ENCODE measurements around the gene VWA8.

VWA8 gene

DNA sequence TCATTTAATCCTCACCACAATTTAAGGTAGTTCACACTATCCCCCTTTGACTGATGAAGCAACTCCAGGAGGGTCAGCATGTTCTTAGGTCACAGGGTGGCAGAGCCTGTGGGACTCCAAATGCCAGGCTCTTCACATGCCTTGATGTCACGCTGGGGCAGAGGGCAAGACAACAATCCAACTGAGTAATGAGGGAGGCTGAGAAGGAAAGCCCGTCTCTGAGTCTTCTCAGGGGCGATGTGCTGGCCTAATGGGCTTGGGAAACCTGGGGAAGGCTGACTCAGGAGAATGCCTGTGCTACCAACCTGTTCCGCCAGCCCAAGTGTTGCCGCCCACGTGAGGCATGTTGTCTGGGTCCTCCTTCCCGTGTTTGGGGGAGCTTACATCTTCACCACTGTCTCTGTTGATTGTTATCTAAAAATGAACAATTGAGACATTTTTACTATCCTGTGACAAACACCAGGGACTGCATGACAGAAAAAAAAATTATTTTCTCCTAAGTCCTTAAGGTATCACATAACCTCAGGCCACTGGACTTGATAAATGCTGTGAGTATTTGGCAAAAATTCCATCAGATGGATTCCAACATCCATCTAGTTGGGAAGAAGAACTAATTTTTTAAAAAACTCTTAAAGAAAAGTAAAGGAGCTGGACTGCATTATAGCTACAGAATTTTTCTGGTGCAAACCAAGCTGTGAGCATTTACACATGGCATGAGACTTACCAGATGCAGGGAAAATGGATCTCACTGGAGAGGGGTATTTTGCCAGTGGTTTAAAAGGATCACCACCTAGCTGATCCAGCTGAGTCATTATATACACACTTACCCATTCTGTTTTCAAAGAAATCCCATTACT, 346.0 kb downstream of the VWA8 start:
- no peak for DNase-seq (ENCODE audit: low spot score)

DNA sequence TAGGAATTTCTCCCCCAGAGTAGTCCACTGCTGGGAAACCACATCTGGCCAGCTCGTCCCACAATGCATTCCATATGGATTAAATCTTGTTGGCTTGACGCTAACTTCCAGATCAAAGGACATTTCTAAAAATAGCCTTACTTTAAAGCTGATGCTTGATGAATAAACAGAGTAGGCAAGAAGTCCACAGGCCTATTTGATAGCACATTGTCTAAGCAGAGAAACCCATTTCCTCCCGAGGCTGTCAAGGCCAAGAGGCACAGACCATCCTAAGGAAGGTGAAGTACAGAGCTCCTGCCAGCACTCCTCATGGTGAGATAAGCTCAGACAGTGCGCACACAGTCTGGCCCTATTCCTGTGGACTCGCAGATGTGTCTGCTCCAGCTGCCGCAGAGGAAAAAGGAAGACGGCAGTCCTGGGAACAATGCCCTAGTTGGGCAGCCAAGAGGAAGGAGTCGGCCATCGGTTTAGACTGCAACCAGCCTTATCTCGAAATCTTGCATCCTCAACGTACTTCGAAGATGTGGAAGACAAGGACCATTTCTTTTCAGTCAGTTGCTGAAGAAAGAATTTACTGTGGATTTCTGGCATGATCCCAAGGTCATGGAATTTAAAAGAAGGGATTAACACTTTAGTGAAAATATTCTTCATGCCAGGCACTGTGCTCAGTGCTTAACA, 346.8 kb downstream of the VWA8 start:
- peak; percentile 39 for DNase-seq (ENCODE audit: low spot score)

DNA sequence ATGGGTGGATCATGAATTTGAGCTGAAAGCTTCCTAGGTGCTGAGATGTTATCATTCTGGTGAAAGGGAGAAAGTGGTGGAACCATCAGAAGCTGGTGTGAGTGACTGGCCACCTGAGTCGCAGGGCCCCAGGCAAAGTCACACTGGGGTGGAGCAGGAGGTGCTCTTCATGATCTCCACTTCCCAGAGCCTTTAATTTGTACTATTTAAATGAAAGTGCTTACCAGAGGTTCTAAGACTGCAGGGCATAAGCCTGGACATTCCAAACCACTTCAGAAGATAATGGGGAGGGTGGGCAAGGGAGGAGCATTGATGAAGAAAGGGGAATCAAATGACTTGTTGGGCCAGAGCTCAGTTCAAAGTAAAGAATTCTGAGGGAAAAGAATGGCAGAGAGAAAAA, 347.4 kb downstream of the VWA8 start:
- DNase-seq (ENCODE audit: low spot score) = no peak

DNA sequence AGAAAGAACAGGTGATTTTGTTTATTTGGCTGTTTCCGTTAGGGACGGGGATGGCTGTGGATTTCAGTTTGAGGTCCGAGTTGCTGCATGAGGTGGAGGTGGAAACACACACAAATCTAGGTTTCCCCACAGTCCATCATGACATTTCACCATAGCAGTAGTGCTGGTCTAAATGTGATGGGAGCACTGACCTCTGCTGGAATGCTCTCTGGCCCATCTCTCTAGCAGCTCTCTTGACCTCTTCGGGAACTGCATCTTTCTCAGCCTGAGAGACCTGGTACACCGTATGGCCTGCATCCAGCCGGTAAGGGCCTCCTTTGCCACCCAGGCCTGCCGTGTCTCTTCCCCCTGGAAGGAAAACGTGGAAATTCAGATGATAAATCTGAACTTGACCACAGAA, 349.5 kb downstream of the VWA8 start:
- peak; percentile 54 for DNase-seq (ENCODE audit: low spot score)

DNA sequence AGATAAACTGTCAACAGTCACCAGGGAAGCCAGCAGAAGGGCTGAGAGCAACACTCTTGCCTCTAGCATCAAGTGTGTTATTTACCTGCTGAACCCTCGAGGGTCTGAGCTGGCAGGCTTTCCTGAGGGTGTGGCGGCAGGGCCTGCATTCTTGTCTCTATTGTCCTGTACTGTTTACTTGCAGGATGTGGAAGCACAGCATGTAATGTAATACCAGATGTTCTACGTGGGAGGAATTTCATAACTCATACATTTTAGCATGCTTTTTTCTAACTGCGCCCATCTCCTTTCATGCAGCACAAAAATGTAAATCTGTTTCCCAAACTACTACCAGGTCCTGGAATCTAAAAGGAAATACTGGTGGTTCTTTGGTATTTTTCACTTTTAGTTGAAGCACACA, 350.5 kb downstream of the VWA8 start:
- no peak for DNase-seq (ENCODE audit: low spot score)

DNA sequence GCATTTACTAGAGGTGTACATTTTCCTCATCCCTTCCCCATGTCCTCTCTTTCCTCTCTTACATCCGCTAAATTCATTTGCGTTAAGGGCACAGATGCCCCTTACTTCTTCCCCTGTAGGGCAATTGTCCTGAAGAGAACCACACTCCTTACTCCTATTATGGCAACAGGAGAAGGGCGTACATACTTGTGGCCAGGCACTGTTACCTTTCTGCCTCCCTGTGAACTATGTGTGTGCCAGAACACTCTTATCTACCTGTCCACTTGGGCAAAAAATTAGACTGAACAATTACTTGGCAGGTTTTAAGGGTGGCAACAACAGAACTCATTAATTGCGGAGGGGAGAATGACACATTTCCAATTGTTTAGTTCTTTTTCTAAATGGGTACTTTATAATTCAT, 351.1 kb downstream of the VWA8 start:
- DNase-seq (ENCODE audit: low spot score) = no peak

DNA sequence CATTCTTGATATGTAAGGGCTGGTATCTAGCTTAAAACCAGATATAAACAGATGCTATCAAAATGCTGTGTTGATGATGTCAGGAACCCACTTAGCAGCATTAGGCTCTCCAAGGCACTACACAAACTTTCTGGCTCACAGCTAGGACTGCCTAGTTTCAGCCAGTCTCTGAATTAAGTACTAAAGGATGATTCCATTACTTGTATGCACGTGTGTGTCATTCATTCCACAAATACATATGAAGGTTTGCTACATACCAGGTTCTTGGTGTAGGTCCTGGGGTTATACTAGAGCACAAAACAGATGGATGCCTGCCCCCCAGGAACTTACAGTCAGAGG, 352.1 kb downstream of the VWA8 start:
- no peak for DNase-seq (ENCODE audit: low spot score)

DNA sequence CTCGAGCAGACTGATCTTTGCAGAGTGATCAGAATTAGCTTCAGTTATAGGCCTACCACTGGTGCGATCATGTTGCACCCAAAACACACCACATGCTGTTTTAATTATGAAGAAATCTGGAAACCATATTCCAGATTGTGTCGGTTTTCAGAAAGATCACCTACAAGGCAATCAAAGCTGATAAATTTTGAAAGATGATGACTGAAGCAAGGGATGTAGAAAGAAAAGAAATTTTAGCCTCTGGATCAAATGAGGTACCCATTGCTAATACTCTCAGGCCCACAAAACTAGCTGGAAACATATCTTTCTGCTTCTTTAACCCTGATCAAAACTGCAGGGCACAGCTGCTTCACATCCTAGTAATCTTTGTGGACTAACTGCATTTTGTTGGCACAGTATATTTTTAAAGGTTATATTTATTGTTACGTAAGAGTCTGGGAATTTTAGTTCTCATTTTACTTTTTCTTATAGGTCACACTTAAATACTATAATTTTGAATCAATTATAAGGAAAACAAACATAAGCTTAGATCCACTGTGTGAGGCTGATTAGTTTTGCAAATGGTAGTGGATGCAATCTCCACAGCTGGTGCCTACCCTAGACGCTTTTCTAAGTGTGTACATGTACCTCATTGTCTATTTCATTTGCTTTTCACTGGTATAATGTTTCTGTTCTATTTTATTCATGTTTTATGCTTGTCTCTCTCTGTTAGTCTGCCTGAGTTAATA, 352.6 kb downstream of the VWA8 start:
- DNase-seq (ENCODE audit: low spot score) = no peak

DNA sequence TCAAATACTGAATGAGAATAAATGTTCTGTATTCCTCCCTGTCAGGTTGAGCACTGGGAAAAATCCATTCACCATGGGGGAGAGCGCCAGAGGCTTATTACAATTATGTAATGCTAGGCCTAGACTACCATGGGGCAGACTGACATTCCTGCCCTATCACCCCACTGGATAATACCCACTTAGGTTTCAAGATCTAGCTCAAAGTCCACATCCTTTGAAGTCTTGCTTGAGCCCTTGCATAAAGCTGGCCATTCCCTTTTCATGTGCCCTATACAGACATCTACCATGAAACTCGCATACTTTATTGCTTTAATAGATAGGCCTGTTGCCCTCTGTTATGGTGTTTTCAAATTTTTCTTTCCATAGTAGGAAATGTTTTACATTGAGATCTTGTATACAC, 354.3 kb downstream of the VWA8 start:
- no peak for DNase-seq (ENCODE audit: low spot score)

DNA sequence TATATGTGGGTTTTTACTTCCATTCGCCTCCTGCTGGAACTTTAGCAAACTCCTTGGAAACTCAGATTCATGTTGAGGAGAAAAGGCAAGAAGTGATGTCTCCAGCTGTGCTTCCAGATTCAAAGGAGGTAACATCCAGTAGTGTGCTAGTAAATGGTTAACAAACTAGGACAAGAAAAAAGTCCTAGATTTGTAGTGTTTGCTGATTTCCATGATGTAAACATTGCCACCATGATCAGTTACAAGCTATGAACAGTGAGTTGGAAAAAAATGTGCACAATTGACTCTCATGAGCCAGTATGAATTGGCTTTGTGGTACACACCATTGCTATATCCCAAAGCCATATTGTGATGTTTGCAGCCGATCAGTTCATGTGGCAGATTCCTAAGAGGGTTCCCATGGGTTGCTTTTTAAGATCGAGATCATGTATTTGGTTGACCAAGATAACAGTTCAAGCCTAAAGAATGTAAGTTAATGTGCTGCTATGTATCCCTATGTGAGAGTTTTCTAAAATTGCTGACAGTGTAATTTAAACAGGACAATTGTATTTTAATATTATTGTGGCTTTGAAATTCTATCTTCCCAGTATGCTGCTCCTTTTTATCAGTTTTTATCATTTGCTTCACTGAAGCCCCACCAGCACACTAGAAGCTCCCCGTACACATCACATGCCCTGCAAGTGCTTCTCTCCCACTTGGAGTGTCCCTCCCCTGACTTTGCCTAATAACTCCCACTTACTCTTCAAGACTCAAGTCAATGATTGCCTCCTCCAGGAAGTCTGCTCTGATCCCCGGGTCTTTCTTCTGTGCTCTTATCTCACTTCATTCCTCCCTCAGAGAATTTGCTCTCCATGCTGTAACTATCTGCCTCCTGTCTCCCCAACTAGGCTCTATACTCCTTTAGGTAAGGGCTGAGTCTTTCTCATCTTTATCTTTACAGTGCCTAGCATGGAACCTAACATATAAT, 355.3 kb downstream of the VWA8 start:
- DNase-seq (ENCODE audit: low spot score) = no peak

DNA sequence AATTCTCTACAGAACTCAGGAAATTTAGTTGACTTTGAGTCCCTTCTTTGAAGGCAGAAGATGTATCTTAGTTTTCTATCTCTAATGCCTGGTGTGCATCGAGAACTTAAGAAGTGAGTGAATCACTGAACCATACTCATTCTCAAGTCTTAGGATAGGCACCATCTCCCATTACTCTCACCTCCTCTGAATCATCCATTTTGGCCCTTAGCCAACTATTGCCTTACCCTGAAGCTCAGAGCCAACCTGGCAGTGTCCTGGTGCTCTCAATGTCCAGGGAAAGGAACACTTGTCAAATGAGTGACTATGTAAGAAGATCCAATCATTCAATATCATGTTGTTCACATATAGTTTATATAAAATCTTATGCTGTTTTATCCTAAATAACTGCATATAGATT, 357.0 kb downstream of the VWA8 start:
- no peak for DNase-seq (ENCODE audit: low spot score)

DNA sequence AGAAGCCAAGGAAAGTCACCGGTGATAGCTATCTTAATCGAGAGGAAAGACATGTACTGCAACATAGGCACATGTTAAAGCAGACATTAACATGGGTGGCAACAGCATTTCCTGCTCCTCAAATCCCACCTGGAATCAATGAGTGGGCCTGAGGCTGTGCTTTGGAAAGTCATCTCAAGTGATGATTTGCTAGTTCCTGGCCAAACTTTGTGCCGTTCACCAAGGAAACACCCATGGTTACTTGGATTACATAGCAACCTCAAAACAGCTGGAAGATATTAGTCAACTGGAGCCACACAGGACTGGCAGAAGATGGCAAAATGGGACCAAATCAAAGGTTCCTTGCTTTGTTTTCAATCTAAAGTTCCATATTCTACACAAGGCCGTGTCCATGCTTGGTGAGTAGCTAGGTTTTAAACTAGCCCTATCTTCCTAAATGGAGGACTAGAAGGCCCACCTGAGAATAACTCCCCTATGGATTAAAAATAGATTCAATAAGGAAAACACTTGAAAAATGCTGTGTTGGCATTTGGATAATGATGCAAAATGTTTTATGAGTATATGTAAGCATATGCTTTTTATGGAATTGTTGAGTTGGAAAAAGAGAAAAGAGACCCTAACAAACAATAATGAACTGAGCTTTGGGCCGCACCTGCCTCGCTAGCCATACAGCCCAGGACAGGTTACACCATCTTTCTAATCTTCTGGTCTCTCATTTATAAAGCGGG, 359.0 kb downstream of the VWA8 start:
- no peak for DNase-seq (ENCODE audit: low spot score)

DNA sequence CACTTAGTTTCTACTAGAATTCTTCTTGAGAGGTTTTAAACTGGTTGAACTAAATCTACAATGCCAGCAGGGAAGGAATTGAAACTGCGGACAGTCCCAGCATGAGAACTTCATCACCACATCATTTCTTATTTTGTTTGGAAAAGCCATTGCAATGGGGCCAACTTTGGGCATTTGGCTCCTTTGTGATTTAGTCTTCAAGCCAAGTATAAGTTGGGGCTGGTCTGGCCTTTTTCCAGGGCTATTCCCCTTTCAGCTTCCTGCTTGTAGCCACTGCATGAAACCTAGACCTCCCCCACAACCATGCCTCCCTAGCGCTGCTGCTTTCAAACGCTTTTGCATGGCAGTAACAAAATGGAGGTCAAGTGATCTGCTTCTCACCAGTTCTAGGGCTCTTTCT, 361.3 kb downstream of the VWA8 start:
- DNase-seq (ENCODE audit: low spot score) = no peak

DNA sequence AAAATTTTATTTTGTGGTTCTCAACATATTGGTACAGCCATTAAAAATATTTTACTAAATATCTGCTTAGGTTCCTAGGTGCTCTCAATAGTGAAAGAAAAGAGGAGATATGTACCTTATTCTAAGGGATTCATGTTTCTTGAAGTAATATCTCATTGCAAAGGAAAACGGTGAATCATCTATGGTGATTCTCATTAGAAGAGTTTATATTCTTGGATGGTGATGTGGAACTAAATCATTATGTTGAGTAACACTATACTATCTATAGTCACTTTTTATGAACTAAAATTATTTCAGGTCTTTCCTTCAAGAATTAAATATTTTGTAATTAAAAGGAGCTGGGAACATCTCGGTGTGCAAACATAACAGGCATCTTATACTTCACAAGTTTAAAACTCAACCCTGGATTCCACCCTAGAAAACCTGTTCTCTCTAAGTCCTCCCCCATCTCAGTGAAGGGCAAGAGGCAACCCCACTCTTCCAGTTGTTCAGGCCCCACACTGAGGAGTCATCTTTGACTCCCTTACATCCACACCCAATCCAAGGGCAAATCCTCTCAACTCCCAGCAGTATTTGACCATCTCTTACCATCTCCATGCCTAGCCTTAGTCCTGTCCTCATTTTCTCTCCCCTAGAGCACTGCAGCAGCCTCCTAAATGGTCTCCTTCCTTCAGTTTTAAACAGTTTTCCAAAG, 363.4 kb downstream of the VWA8 start:
- no peak for DNase-seq (ENCODE audit: low spot score)

DNA sequence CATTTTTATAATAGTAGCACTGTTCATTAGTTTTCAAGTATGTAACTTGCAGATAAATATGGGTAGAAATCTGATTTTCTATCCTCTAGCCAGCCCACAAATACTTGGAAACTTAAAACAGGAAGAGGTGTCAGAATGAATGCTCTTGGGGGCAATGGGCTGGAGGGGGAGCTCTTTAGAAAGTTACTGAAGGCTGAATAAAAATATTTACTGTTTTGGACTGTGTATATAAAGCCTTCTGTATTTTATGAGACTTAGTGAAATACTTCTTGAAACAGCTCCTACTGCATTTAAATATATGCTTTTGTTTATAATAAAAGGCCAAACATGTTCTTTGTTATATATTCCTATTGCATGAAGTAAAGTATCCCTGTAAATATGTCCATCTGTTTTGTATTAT, 364.7 kb downstream of the VWA8 start:
- no peak for DNase-seq (ENCODE audit: low spot score)

DNA sequence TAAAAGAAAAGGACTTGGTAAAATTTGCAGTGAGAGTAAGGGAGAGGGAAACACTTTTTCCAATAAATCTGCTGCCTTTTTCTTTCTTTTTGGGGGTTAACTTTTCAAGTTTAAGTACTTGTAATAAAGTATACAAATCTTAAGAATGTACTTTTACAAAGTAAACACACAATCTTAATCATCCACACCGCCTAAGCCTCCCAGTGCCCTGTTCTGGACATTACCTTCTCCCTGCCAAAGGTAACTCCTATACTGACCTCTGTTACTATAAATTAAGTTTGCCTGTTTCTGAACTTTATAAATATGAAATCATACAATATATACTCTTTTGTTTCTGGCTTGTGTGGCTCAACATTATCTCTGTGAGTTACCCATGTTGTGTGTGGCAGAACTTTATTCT, 365.6 kb downstream of the VWA8 start:
- DNase-seq (ENCODE audit: low spot score) = no peak

DNA sequence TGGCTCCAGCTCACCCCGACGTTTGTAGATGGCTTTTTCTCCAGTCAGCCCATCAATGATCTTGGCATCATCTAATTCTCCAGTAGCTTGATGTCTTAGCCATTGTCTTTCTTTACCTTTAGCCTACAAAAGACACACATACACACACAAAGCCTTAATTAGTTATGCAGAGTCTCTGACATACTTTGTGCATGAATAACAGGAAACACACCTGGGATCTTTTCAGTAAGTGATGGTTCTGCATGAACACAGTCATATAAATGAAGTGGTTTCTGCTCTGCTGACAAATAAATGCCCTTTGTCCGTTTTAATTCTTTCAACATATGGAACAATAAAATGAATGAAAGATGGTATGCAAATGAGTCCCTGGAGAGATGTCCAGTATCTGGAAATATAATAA, 370.3 kb downstream of the VWA8 start:
- no peak for DNase-seq (ENCODE audit: low spot score)

DNA sequence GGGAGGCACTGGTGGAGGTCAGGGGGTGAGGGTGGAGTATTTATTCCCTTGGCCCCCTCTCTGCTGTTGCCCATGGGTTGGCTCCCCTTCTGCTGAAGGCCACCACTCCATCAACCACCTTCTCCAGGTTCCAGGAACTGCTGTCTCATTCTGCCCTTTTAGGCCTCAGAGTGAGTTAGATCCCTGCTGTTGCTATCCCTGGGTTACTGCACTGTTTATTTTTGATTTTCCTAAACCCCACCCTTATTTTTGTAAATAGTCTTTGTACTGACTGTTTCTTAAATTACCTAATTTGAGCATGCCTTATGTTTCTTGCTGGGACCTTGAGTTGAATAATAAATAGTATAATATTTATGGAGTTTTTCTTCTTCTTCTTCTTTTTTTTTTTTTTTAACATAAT, 370.8 kb downstream of the VWA8 start:
- DNase-seq (ENCODE audit: low spot score) = no peak

DNA sequence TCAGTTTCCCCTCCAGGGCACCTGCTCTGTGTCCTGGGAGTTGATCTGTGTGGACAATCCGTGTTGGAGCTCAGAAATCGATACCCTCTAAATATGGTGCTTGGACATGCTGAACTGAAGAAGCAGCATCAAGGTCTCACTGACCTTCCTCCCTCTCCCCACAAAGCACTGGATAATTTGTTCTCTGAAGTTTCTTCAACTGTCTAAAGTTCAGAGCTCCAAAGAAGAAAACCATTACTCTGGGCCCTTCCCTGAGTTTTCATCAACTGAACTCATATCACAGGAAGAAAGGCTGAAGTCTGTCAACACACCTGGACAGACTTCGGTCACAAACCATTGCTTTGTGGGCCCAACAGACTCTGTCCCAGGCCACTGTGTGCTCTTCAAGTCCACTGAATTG, 371.5 kb downstream of the VWA8 start:
- no peak for DNase-seq (ENCODE audit: low spot score)

DNA sequence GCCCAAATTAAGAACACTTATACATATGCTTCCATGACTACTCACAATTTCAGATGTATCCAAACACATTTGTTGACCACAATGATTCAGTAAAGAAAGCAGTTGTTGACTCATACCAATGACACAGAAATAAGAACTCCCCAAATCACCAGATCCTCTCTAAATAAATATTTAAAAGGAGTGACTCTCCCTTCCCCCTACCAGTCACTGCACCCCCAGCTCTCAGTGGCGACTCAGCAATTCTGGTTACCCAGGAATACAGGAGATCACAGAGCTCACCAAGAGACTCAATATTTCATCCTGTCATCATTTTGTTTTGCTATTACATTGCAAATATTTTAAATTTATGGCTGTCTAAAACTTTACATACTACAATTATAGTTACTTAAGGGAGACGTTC, 372.0 kb downstream of the VWA8 start:
- DNase-seq (ENCODE audit: low spot score) = no peak

DNA sequence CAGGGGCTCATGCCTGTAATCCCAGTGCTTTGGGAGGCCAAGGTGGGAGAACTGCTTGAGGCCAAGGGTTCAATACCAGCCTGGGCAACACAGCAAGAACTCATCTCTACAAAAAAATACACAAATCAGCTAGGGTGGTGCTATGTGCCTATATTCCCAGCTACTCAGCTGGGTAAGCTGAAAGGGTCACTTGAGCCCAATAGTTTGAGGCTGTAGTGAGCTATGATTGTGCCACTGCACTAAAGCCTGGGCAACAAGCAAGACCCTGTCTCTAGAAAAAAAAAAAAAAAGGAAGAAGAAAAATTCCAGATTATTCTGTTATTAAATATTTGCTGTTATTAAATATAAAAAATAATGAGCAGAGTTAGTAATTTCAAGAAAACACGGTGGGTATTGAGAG, 372.5 kb downstream of the VWA8 start:
- DNase-seq (ENCODE audit: low spot score) = no peak
